Measurements from ENCODE around the gene GCDH. TPM values are rescaled to one million over a fixed set of nuclear protein-coding genes. Genes with fewer than 3 reads are reported as not detected.

The GCDH gene
- total RNA-seq (2022; extraction: Qiagen RNA extraction), result 8.8 to 10.0 TPM (median 9.4 TPM) in 5 replicates

DNA sequence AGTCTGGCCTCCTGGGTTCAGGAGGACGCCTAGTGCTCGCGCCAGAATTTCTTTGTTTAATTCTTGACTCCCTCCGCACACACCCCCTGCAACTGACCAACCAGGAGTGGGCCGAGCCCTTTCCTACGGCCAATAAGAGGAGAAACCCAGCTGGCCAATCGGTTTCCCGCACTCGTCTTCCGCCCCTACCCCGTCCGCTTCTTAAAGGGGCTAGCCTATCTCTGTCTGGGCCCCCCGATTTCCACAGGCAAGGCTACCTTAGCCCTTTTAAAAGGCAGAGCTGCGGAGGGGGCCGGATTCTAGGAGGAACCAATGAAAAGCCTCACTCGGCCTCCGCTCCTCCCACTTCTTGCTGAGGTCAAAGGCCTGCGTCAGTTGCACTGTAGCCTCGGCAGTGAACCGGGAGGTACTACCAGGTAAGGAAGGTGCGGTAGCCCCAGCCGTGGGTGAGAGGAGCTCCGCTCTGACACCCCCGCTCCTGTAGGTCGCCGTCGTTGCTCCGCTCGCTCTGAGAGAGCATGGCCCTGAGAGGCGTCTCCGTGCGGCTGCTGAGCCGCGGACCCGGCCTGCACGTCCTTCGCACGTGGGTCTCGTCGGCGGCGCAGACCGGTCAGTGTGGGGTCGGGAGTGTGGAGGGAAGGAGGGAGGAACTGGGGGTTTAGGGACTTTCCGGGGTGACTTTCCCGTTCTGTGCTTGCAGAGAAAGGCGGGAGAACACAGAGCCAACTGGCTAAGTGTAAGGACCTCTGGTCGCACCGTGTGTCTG, at the start of gene GCDH:
Gene GCDH (plus strand): TSS at position 374 of the 766 bp plus-strand sequence. CDS start 145 bp downstream, at position 519.

DNA sequence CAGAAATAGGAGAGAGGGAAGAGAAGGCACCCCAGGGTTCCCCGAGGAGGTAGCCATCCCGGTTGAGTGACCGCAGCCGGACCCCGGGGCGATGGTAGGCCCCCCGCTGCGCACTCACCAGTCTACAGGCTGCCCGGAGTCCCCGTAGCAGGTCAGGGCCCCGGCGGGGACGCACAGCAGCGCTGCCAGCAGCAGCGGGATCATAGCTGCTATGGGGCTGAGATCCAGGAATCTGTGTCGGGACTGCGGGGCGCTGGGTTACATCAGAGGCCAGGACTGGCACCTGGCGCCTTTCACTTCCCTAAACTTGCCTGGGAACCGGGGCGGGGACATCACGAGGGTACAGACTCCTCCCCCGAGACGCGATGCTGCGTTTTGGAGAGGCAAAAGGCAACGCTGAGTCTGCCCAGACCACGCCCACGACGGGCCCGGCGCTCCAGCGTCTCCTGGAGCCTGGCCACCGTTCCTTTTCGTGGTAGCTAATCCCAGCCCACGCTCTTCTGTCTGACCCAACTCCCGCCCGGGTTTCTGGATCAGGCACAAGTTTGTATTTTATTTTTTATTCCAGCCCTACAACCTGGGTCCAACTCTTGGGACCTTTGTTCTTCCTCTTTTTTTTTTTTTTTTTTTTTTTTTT, 9.7 kb upstream of the GCDH start, which contains the start of gene DNASE2:
Gene DNASE2 (minus strand): TSS at position 278 of the 637 bp plus-strand sequence. CDS start 74 bp downstream, at position 204.

DNA sequence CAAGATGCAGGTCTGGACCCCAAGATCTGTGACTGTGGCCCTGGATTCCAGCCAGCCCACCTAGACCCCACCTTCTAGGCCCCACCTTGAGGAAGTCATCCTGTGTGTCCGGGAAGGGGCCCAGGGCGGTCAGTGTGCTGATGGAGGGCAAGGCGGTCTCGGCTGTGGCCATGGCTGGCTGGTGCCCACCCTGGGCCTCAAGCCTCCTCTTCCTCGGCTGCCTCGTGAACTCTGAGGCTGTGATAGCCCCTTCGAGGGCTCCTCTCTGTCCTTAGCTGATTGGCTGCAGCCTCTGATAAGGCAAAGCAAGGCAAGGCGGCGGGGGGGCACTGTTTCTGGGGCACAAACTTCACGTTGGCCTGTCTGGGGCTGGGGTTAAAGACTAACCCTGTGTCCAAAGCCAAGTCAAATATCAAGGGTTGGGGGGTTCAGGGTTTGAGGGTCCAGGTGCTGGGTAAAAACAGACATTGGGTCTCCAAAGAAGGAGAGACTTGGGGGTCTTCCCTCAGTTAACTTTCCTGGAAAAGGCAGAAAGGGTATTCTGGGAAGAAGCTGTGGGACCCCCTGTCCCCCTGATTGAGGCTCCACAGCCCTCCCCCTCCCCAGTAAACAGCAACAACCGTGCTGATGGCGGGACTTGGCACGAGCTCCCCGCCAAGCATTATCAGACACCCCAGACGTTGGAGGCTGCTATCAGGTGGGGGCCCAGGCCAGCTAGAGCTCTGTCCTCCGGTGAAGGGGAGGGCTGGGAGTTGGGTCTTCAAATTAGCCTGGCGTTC, 3.8 kb upstream of the GCDH start, which contains the start of gene KLF1:
Gene KLF1 (minus strand): TSS at position 233 of the 779 bp plus-strand sequence. CDS start 61 bp downstream, at position 172.

DNA sequence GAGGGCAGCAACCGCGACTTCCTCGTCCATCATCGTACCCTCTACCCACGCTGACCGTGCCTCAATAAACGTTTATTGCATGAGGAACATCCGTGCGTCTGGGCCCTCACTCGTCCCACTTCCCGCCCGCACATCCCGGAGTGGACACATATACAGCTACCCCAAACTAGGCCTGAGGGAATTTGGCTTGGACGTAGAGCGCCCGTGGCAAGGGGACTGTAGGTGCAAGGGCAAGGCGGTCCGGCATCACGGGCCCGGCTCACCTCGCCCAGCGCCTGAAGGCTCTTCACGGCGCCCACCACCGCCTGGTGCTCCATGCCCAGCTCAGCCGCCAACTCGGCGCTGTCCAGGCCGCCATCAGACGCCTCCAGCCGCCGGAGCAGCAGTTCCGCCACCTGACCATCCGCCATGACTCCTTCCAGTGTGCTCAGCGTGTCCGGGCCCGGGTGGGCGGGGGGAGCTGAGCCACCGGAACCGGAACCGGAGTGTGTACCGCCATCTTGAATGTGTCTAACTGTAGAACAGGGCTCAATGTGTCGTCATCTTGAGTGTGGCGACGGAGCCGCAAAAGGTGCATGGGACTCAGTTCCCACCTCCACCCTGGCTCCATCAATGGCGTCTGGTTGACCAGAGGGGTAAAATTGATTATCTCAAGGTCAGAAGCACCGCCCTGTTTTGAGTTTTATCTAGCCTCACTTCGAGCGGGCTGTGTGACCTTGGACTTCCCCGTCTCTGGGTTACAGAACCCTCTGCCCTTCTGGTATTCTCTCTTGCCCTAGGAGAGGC, 42.5 kb downstream of the GCDH start, which contains the start of gene FARSA:
Gene FARSA (minus strand): TSS at position 425 of the 786 bp plus-strand sequence. CDS start 15 bp downstream, at position 410.

DNA sequence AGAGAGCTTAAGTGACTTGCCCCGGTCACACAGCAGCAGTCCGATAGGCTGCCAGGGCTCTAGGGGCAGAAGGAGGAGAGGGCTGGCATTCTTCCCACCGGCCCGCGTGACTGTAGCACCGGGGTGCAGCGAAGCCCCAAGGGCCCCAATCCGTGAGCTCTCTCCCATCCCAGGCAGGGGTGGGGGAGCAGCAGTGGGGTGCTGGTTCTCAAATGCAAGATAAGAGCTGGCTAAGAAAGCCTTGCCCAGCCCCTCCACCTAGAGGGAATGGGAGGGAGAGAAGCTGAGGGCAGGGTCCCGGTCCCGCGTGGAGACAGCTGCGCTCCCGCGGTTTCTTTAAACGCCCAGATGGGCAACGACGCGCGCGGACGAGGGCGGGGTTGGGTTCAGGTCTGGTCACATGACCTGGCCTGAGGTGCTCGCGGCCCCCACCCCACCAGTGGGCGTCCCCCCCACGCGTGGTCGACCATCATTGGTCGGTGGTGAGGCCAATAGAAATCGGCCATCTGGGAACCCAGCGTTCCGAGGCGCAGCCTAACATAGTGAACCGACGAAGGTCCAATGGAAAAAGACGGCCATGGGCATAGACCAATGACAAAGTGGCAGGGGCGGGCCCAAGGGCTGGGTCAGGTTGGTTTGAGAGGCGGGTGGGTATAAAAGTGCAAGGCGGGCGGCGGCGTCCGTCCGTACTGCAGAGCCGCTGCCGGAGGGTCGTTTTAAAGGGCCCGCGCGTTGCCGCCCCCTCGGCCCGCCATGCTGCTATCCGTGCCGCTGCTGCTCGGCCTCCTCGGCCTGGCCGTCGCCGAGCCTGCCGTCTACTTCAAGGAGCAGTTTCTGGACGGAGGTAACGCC, 47.2 kb downstream of the GCDH start, which contains the start of gene CALR:
Gene CALR (plus strand): TSS at position 683 of the 852 bp plus-strand sequence. CDS start 71 bp downstream, at position 754.

DNA sequence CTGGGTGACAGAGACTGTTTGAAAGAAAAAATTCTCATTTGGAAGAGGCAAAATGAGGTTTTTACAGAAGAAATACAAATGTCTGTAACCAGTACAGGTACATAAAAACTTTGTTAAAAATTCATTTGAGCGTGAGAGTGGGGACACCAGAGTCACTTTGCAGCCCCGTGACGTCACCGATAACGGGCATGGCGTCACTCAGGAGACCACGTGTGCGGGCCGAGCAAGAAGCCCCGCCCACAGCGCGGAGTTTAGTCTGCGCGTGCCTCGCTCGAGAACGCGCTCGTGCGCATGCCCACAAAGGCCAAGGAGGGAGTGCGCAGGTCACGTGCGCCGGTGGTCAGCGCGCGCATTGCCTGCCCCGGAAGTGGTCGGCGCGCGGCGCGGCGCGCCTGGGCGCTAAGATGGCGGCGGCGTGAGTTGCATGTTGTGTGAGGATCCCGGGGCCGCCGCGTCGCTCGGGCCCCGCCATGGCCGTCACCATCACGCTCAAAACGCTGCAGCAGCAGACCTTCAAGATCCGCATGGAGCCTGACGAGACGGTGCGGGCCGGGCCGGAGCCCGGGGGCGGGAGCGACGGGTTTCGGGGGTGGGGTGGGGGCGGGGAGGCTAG, 54.6 kb downstream of the GCDH start, which contains the start of gene RAD23A:
Gene RAD23A (plus strand): TSS at position 384 of the 613 bp plus-strand sequence. CDS start 87 bp downstream, at position 471.

Other genes starting within 250 kb of the GCDH start
- 15.9 to 21.9 TPM (median 21.4 TPM) in 5 replicates for gene MAN2B1, start 224.4 kb upstream of the GCDH start, total RNA-seq (2022; extraction: Qiagen RNA extraction)
- gene WDR83, start 224.4 kb upstream of the GCDH start, total RNA-seq (2022; extraction: Qiagen RNA extraction), result 9.3 to 11.8 TPM (median 10.9 TPM) in 5 replicates
- 40.0 to 54.0 TPM (median 49.9 TPM) in 5 replicates for gene DHPS, start 209.3 kb upstream of the GCDH start, total RNA-seq (2022; extraction: Qiagen RNA extraction)
- gene GNG14, start 203.2 kb upstream of the GCDH start, total RNA-seq (2022; extraction: Qiagen RNA extraction), result not detected in 5 replicates
- 8.7 to 14.0 TPM (median 13.4 TPM) in 5 replicates for gene FBXW9, start 194.5 kb upstream of the GCDH start, total RNA-seq (2022; extraction: Qiagen RNA extraction)
- 25.5 to 39.5 TPM (median 35.3 TPM) in 5 replicates for gene TNPO2, start 167.2 kb upstream of the GCDH start, total RNA-seq (2022; extraction: Qiagen RNA extraction)
- gene TRIR, start 156.5 kb upstream of the GCDH start, total RNA-seq (2022; extraction: Qiagen RNA extraction), result 160 to 199 TPM (median 197 TPM) in 5 replicates
- 67.6 to 102 TPM (median 95.8 TPM) in 5 replicates for gene GET3, start 153.7 kb upstream of the GCDH start, total RNA-seq (2022; extraction: Qiagen RNA extraction)
- gene BEST2, start 139.4 kb upstream of the GCDH start, total RNA-seq (2022; extraction: Qiagen RNA extraction), result 0.24 to 0.35 TPM (median 0.28 TPM) in 4 of 5 replicates, not detected in the other
- gene HOOK2, start 115.6 kb upstream of the GCDH start, total RNA-seq (2022; extraction: Qiagen RNA extraction), result 9.8 to 12.4 TPM (median 10.8 TPM) in 5 replicates
- gene JUNB, start 99.7 kb upstream of the GCDH start, total RNA-seq (2022; extraction: Qiagen RNA extraction), result 97.7 to 170 TPM (median 137 TPM) in 5 replicates
- 0.18 to 1.1 TPM (median 0.80 TPM) in 5 replicates for gene PRDX2, start 89.4 kb upstream of the GCDH start, total RNA-seq (2022; extraction: Qiagen RNA extraction)
- gene THSD8, start 89.1 kb upstream of the GCDH start, total RNA-seq (2022; extraction: Qiagen RNA extraction), result 6.2 to 15.8 TPM (median 9.6 TPM) in 4 of 5 replicates, not detected in the other
- gene RNASEH2A, start 84.6 kb upstream of the GCDH start, total RNA-seq (2022; extraction: Qiagen RNA extraction), result 37.6 to 51.5 TPM (median 48.6 TPM) in 5 replicates
- 0.10 to 0.27 TPM (median 0.14 TPM) in 4 of 5 replicates, not detected in the other for gene RTBDN, start 56.6 kb upstream of the GCDH start, total RNA-seq (2022; extraction: Qiagen RNA extraction)
- gene MAST1, start 52.6 kb upstream of the GCDH start, total RNA-seq (2022; extraction: Qiagen RNA extraction), result 1.5 to 2.0 TPM (median 1.9 TPM) in 5 replicates
- gene DNASE2, start 9.7 kb upstream of the GCDH start, total RNA-seq (2022; extraction: Qiagen RNA extraction), result 27.2 to 33.8 TPM (median 32.3 TPM) in 5 replicates
- 0.05 to 0.09 TPM (median 0.06 TPM) in 3 of 5 replicates, not detected in the others for gene KLF1, start 4.0 kb upstream of the GCDH start, total RNA-seq (2022; extraction: Qiagen RNA extraction)
- 0.28 to 0.70 TPM (median 0.38 TPM) in 5 replicates for gene SYCE2, start 28.1 kb downstream of the GCDH start, total RNA-seq (2022; extraction: Qiagen RNA extraction)
- 75.2 to 82.8 TPM (median 78.2 TPM) in 5 replicates for gene FARSA, start 42.6 kb downstream of the GCDH start, total RNA-seq (2022; extraction: Qiagen RNA extraction)
- gene CALR, start 47.4 kb downstream of the GCDH start, total RNA-seq (2022; extraction: Qiagen RNA extraction), result 507 to 554 TPM (median 516 TPM) in 5 replicates
- gene RAD23A, start 54.7 kb downstream of the GCDH start, total RNA-seq (2022; extraction: Qiagen RNA extraction), result 70.7 to 86.3 TPM (median 80.4 TPM) in 5 replicates
- gene GADD45GIP1, start 66.1 kb downstream of the GCDH start, total RNA-seq (2022; extraction: Qiagen RNA extraction), result 30.1 to 58.7 TPM (median 54.9 TPM) in 5 replicates
- 0.03 to 0.08 TPM (median 0.06 TPM) in 5 replicates for gene DAND5, start 78.4 kb downstream of the GCDH start, total RNA-seq (2022; extraction: Qiagen RNA extraction)
- gene NFIX, start 104.3 kb downstream of the GCDH start, total RNA-seq (2022; extraction: Qiagen RNA extraction), result 3.3 to 5.1 TPM (median 4.6 TPM) in 5 replicates
- 0.61 to 1.0 TPM (median 0.85 TPM) in 5 replicates for gene LYL1, start 211.7 kb downstream of the GCDH start, total RNA-seq (2022; extraction: Qiagen RNA extraction)
- gene TRMT1, start 225.6 kb downstream of the GCDH start, total RNA-seq (2022; extraction: Qiagen RNA extraction), result 38.1 to 45.9 TPM (median 40.7 TPM) in 5 replicates
- gene NACC1, start 227.1 kb downstream of the GCDH start, total RNA-seq (2022; extraction: Qiagen RNA extraction), result 31.3 to 44.9 TPM (median 41.3 TPM) in 5 replicates

Data from A549 treated with CORT108297 at 1 μM for 4 hours (cell line).